GM21529 (cell line): ENCODE measurements around the gene CD68.
"Not testable (repeated sequence)": the region's sequence is repeated elsewhere in the genome, so short reads cannot be mapped to it uniquely, and the experiment has no call there.

Source experiments
- ATAC-seq: cut with Tn5 transposase; IDR thresholded peaks from one replicate; pipeline ENCODE4 v1.9.1; 2021; ENCODE audit not compliant: unreplicated experiment

The CD68 gene

DNA sequence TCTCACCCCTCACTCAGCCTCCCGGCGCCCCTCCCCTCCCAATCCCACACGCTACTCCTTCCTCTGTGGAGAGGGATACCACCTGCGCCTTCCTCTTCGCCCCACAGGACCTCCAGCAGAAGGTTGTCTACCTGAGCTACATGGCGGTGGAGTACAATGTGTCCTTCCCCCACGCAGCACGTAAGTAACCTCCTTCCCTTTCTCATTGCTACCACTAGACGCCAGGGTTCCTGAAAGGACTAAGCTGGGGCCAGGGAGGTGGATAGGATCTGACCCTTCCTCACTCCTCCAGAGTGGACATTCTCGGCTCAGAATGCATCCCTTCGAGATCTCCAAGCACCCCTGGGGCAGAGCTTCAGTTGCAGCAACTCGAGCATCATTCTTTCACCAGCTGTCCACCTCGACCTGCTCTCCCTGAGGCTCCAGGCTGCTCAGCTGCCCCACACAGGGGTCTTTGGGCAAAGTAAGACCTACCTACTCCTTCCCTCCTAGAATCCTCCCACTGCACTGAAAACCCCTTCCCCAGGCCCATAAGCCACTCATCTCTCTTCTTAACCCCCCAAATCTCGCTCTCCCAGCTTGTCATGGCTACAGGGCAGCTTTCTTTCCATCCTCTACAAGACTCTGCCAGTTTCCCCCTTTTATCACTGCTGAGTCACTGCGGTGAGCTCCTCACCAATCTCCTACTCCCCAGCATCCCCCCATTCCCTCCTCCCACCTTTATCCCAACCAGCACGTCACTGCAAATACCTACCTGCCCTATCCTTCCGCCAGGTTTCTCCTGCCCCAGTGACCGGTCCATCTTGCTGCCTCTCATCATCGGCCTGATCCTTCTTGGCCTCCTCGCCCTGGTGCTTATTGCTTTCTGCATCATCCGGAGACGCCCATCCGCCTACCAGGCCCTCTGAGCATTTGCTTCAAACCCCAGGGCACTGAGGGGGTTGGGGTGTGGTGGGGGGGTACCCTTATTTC lies 1.5 kb downstream of the CD68 start:
- ATAC-seq = no peak

DNA sequence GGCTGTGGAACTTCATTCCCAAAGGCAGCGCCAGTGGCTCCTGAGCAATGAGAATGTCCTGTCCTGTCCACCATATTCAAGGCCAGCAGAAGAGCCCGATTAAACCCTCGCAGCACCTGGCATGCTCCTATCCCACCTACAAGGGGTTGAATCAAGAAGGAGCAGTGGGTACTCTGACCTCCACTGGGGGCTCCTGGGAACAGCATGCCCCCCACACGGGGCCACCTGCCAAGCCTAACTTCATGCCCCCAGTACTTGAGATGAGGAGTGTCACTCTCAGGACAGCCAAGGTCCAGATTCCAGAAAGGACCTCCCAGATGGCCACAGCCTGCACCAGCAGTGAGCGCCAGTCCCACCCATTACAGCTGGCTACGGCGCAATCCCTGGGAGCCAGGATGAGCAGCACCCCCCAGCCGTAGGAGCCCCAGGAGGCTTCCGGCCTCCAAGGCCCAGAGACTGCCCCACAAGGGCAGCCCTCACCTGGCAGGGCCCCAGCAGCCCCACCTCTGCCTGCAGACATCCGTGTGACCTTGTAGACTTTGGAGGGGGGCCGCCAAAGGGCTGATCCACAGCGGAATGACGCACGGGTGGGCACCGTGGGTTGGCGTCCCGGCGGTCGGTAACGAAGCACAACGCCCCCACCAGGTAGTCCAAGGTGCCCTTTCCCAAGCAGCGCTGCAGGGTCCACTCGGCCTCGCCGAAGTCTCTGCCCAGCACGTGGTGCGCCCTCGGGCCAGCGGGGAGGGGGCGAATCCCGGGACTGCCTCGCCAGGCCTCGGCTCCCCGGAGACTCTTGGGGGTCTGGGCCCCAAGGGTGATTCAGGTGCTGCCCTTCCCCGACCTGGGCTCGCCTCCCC lies 3.2 kb downstream of the CD68 start:
- no peak for ATAC-seq

DNA sequence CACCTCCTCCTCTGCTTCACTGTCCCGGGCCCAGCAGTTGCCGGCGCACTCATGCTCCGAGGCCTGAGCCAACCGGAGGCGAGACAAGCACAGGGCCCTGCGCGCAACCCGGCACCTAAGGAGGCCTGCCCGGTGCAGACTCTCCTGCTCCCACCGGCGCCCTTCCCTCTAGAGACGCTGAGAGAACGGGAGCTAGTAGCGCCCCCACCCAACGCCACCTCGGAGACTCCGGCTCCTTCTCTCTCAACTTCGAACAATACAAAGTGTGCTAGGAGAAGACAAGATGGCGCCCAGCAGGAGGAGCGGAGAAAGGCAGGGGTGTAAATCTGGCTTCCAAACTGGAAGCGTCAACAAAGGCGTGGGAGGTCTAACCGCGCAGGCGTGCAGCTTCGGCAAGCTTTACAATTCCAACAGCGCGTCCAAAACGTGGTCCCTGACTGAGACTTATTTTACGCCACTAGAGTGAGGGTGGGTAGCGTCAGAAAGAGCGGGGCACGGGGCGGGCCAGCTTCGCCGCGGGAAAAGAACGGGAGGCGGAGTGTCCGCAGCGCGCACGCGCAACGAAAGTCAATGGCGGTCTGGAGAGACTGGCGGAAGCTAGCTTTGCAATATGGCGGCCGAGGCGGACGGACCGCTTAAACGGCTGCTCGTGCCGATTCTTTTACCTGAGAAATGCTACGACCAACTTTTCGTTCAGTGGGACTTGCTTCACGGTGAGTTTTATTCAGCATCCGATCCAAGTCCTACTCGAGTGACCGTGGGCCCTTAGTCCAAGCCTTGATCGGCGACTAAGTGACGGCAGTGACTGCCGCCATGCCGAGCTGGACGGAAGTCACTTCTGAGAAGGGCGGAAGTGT lies 4.0 kb downstream of the CD68 start, which contains the start of gene MPDU1:
Gene MPDU1 (plus strand): TSS at position 600 of the 857 bp plus-strand sequence. CDS start 11 bp downstream, at position 611.
- peak; percentile 61 for ATAC-seq

DNA sequence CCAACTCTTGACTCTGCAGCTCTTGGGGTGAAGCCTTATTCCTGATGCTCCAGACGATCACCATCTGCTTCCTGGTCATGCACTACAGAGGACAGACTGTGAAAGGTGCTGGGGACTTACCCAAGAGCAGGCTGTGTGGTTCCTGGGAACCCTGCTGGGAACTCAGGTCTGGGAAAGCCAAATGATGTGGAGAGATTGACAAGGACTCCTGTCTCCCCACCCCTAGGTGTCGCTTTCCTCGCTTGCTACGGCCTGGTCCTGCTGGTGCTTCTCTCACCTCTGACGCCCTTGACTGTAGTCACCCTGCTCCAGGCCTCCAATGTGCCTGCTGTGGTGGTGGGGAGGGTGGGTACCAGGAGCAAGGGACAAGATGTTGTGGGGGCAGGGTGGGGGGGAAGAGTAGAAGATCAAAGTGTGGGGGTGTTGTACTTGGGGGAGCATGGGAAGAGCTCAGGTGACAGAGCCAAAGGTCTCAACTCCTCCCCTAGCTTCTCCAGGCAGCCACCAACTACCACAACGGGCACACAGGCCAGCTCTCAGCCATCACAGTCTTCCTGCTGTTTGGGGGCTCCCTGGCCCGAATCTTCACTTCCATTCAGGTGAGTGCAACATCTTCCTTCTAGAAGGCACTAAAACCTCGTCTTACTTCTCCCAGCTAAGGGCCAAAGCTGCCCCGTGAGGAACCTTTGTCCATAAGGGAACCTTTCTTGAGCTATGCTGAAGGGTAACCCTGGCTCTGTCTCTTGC lies 7.4 kb downstream of the CD68 start:
- no peak for ATAC-seq

DNA sequence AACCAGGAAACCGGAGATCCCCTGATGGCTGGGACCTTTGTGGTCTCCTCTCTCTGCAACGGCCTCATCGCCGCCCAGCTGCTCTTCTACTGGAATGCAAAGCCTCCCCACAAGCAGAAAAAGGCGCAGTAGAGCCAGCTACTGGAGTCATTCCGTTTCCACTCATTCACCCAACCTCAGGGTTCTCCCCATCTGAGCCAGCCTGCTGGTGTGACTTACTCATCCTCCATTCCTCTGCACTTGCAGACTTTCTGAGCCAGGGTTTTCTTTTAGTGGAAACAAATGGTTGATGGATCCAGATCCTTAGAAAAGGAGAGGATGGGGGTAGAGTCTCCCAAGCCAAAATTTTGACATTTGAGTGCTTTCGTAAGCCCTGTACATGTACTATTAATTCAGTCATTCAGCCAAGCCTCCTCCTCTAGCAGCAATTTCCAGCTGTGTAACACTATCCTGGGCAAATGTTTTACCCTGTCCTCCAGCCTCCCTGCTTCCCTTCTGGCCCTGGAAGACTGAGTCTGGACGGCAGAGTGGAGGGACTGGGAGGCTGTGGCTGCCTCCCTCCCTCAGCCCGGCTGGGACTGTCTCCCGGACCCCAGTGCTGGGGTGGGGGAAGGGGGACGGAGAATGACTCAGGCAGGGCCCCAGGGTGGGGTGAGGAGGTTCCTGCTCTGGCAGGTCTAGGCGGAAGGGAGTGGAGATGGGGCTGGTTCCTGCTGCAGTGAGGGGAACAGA lies 8.1 kb downstream of the CD68 start:
- ATAC-seq = no peak

DNA sequence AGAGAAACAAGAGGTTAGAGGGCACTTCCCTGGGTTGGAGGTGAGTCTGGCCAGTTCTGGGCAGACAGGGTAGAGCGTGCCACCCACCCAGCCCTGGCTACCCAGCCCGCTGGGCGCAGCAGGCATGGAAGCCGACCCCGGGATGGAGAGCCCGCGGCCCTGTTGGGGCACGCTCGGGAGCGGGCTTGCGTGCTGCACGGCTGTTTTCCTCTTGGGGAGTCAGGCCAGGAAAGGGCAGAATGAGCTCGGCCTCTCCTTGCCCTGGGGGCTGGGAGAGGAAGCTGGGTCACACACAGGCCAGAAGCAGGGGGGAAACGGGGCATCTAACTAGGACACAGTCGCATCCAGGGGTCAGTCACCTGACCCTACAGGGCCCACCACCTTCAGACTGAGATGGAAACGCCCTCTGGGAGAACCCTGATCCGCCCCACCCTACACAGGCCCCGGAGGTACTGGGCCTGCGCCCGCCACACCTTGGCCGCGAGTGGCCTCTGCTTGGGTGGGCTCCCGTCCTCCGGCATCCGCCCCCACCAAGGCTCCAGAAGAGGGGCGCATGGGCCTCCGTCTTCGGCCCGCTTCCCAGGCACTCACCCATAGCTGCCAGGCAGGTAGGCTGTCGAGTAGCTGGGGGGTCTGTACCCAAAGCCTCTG lies 9.2 kb downstream of the CD68 start:
- no peak for ATAC-seq

DNA sequence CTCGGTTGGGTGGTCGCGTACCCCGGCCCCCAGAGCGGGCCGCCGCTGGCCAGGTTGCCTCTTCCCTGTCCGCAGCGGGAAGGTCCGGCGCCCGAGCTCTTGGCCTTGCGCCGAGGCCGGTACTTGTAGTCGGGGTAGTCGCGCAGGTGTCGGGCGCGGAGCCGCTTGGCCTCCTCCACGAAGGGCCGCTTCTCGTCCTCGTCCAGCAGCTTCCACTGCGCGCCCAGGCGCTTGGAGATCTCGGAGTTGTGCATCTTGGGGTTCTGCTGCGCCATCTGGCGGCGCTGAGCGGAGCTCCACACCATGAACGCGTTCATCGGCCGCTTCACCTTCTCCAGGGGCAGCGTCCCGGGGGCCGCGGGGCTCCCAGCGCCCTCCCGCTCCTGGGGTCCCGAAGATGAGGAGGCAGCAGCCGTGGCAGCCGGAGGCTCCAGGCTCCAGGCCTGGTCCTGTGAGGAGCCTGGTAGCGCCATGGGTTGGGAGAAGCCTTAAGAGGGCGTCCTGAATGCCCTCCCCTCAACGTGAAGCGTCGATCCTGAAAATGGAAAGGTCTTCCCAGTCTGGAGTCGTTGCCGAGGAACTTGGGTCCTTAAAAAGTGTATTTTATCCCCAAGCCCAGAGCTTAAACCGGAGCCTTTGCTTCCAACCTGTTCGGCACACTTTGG lies 9.9 kb downstream of the CD68 start:
- no peak for ATAC-seq

DNA sequence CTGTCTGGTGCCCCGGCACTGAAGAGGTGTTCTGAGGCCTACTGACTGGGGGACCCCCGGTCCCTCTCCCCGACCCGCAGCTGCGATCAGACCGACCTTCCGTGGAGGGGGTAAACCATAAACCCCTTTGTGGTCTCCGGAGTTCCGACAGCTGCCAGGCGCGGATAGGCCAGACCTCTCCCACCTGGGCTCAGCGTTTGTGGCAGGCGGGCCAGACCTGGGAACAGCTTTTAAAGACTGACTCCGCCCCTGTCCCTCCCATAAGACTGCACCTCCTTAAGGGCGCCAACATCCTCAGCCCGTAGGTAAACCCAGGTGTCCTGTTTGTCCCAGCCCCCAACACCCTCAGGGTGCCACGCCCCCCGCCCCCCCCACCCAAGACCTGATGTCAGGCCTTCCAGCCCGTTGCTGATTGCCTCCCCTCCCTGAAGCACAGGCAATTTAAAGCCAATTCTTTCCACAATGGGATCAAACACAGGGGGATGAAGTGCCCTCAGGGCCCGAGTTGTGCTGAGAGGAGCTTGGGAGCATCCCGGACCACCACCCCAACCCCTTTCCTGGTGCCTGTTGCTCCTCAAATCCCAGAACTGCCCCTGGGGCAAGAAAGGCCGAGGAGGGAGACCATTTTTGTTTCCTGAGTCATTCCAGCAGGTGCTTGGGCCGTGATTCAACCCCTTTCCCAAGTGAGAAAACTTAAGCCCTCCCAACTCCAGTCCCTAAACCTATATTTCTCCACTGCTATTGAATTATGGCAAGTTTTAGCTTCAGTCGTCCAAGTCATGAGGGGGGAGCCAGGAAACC lies 10.7 kb downstream of the CD68 start, which contains the start of gene SOX15:
Gene SOX15 (minus strand): TSS at position 204 of the 801 bp plus-strand sequence. CDS start 418 bp downstream, outside the sequence.
- ATAC-seq = no peak

DNA sequence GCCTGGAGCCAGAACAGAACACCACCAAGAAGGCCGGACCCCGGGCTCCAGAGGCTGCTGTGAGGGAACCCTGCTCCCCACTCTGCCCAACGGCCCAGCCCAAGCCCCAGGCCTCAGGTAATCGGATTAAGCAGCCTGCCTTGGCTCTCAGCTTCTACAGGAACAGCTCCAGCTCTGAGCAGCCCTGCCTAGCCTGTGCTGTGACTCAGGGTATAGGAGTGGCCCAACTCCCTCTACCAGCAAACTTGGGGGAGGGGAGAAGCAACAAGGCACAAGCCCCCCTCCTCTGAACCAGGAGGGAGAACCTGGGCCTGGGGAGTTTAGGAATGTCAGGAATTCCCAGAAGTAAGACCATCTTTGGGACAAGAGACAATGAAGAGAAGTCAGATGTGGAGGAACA lies 11.3 kb downstream of the CD68 start:
- ATAC-seq = no peak

DNA sequence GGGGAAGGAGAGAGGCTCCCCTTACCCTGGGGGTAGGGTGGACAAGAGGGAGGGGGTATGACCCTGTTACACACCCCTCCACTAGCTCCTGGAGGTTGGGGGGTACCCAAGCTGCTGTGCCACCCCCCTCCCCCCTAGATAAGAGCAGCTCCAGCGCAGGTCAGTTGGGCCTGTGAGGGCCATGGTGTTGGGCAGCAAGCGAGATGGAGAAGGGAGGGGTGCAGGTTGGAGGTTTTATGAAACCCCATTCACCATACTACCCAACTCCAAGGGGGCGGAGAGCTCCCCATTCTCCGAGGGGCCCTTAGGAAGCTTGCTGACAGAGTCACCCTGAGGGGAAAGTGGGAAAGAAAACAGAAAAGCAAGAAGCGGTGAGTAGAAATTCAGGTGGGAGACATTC lies 12.2 kb downstream of the CD68 start:
- ATAC-seq = no peak

DNA sequence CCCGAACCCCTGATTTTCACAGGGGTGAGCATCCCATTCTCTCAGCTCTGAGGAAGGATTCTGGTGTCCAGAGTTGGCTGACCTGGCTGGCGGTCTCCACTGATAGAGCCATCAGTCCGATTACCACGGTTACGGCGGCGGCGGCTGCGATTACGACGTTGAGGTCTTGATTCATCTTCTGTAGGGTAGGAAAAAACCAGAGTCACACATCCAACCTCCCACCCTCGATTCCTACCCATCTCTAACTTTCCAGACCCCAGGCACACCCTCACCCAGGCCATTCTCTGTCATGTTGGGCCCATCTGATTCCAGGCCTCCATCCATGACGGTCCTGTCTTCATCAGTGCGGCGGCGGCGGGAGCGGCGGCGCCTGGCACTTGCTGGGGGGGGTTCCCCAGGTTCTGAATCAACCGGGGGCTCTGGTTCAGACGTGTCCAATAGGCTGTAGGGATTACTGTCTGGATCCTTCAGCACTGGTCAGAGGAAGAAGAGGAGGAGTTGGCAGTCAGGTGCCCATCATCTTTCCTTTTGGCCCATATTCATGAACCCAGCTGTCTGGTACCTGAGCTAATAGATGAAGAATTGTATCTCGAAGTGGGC lies 13.1 kb downstream of the CD68 start:
- ATAC-seq = no peak

DNA sequence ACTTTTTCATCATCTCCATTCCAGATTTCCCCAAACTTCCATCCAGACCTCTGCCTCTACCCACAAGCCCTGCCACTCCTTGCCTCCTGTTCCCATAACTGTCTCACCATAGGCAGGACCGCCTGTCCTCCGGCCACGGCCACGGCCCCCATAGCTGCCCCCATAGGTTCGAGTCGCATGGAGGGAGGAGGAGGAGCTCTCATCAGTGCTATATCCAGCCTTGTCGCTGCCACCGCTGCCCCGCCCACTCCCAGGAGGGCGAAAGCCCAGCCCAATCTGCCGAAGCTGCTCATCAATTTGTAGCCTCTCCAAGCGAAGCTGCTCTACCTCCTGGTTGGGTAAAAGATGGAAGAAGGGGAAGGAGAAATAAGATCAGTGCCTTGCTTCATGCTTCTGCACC lies 13.9 kb downstream of the CD68 start:
- ATAC-seq = no peak

DNA sequence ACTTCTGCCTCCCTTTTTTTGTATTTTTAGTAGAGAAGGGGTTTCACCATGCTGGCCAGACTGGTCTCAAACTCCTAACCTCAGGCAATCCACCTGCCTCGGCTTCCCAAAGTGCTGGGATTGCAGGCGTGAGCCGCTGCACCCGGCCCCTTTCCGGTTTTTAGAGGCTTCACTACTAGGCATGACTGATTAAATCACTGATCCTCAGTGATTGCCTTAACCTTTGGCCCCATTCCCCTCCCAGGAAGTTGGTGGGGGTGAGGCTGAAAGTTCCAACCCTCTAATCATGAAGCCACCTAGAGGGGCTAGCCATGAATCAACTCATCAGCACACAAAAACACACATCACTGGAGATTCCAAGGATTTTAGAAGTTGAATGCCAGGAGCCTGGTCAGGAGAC lies 18.1 kb downstream of the CD68 start:
- ATAC-seq = not testable (repeated sequence)

DNA sequence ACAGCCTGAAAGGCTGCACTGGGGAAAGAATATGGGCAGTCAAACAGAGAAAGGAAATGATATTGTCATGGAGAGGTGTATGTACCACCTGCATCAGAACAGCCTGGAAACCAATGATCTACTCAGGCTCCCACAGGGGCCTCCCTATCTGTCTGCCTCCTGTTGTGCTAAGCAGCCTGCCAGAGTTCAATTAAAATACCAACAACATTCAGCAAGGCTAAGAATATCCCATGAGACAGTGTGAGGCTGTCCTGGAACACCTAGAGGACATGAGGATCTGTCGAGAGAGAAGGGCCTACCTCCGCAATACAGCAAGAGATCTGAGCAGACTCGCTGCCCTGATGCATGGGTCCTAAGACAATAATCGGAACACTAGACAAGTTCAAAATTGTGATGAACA lies 26.8 kb downstream of the CD68 start:
- no peak for ATAC-seq

DNA sequence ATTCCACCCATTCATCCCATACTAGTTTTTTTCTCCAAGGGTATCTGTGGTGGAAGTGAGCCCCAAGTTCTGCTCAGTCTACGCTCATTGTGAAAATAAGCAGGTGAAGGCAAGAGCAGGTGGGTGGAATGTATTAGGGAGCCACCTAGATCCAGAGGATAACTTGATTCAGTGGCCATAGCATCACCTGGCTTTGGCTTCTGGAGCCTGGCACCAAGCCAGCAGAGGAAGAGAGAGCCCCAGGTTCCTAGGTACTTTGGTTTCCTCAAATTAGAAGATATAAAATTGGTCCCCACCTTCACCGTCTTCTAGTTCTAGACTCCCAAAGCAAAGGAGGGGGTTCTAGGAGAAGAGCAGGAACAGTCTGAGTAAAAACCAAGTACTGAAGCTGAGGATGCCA lies 31.2 kb downstream of the CD68 start:
- no peak for ATAC-seq

DNA sequence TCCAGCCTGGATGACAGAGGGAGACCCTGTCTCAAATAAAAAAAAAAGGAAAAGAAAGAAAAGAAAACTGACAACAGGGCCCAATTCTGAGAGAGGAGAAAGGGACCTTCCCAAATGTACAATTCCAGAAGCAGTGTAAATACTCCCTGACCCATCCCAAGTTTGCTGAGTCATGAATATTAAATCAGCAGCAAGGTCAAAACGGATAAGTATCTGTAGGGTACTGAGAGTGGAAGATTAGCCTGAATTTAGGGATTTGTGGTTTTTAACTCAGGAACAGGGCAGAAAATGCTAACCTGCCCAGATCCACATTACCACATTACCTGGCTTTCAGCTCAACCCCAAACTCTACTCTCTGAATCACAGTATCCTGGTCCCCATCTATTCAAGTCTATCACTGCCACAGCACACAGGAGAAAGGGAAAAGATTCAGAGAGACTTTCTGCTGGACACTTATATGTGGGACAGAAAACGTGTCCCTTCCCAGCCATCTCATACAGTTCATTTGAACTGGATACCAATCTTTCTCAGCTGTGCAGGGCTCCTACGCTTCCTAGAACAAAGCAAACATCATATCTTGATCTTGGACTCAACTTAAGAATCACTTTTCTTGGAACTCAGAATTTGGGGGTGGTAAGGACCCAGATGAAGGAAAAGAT lies 32.3 kb downstream of the CD68 start:
- no peak for ATAC-seq

DNA sequence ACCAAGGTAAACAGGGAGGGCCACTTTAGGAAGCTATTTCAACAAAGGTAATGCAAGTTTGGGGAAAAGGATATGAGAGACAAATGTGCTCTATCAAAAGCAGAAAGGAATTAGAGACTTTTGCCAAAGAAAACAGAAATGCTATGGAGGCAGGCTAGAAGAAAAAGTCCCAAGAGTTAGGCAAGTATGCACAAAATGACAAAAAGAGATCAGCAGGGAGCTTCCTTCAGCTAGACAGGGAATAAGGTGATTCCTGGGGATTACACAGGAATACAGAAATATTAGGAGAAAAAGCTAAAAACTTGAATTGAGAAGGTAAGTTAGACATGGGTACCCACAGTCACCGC lies 32.8 kb downstream of the CD68 start:
- ATAC-seq = no peak
